Measurements from ENCODE around the gene KASH5.
A peak's percentile ranks its signal among the peaks of the same experiment; 100 is the strongest.

The KASH5 gene

GRCh38 chr19:49398931-49399330 is 10.9 kb downstream of the KASH5 start:
- Histone ChIP-seq H3K9ac (ENCODE audit: insufficient read length, low read depth) (no peak overlapping the region), H3K27me3 (ENCODE audit: insufficient read depth, insufficient read length) (no peaks in the 10 kb centered on the region)
- TF ChIP-seq SUZ12 (IDR thresholded peaks at IDR 0.05; ENCODE audit: extremely low read depth, insufficient read depth, insufficient read length) = no peak
- no peak for TF ChIP-seq ZNF274 (IDR thresholded peaks at IDR 0.05; ENCODE audit: low read depth, low read length)
- no peak for TF ChIP-seq YY1 (IDR thresholded peaks at IDR 0.05; ENCODE audit: insufficient read depth, insufficient read length)

DNA sequence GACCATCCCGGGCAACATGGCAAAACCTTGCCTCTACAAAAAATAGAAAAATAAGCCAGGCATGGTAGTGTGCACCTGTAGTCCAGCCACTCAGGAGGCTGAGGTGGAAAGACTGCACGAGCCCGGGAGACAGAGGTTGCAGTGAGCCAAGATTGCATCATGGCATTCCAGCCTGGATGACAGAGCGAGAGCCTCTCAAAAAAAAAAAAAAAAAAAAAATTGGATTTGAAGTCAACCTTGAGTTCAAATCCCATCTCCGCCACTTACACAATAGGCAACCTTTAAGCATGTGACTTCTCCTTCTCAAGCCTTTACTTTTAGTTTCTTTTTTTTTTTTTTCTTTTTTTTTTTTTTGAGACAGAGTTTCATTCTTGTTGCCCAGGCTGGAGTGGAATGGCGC is 12.0 kb downstream of the KASH5 start:
- Histone ChIP-seq H3K27me3 (ENCODE audit: insufficient read depth, insufficient read length) (no peaks in the 10 kb centered on the region), H3K4me1 (ENCODE audit: insufficient read depth, insufficient read length) (peaks cover 27% of the 10 kb centered on the region), H3K36me3 (ENCODE audit: insufficient read depth, insufficient read length, low read length) (no peaks in the 10 kb centered on the region), H3K4me3 (ENCODE audit: insufficient read length, low read depth) (no peak overlapping the region), H3K9ac (ENCODE audit: insufficient read length, low read depth) (no peak overlapping the region), H3K9me3 (ENCODE audit: insufficient read depth, low read length) (no peaks in the 10 kb centered on the region)
- no peak for DNase-seq (ENCODE audit: low read depth, low spot score)
- TF ChIP-seq YY1 (IDR thresholded peaks at IDR 0.05; ENCODE audit: insufficient read depth, insufficient read length) (no peak), SUZ12 (IDR thresholded peaks at IDR 0.05; ENCODE audit: extremely low read depth, insufficient read depth, insufficient read length) (no peak), ZNF274 (IDR thresholded peaks at IDR 0.05; ENCODE audit: low read depth, low read length) (no peak)

More at GRCh38 chr19:49398931-49399330, 10.9 kb downstream of the KASH5 start:
- Histone ChIP-seq H3K4me3 (ENCODE audit: insufficient read length, low read depth) (no peak overlapping the region), H3K9me3 (ENCODE audit: insufficient read depth, low read length) (no peaks in the 10 kb centered on the region), H3K36me3 (ENCODE audit: insufficient read depth, insufficient read length, low read length) (no peaks in the 10 kb centered on the region), H3K4me1 (ENCODE audit: insufficient read depth, insufficient read length) (peaks cover 22% of the 10 kb centered on the region)
- no peak for DNase-seq (ENCODE audit: low read depth, low spot score)

DNA sequence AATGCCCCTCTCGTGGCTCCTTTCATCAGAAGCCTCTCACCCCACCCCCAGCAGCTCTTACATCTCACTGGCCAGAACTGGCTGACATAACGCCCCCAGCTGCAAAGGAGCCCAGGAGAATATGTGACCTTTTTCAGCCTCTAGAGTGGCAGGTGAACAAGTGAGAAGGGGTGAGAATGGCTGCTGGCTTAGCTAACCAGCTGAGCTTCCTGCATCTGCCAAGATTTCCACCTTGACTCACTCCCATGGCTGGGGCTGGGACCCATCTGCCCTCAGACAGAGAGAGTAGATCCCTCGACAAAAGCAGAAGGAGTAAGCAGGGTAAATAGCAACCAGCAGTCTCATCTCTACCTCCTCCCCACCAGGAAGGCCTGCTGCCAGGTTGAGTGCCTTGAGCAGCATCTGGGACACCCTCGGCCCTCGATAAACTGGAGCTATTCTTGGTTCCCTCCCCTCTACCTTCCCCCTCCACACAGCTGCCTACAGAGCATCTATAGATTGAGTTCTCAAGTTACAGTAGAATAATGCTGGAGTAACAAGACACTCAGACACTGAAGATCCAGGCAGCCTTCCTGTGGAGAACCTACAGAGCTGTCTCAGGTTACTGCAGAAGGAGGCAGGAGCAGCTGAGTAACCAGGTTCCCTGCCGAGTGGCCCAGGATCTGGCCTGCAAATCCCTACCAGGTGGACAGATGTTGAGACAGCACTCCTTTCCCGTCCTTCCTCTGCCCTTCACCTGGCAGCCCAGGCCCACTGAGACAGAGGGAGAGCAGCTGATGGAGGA is 15.5 kb downstream of the KASH5 start:
- peak; percentile 57 for DNase-seq (ENCODE audit: low read depth, low spot score)
- Histone ChIP-seq H3K4me3 (ENCODE audit: insufficient read length, low read depth) (peak overlapping the region; percentile 15), H3K27me3 (ENCODE audit: insufficient read depth, insufficient read length) (no peaks in the 10 kb centered on the region), H3K36me3 (ENCODE audit: insufficient read depth, insufficient read length, low read length) (no peaks in the 10 kb centered on the region), H3K4me1 (ENCODE audit: insufficient read depth, insufficient read length) (peaks cover 21% of the 10 kb centered on the region), H3K9ac (ENCODE audit: insufficient read length, low read depth) (peak overlapping the region; percentile 64), H3K9me3 (ENCODE audit: insufficient read depth, low read length) (no peaks in the 10 kb centered on the region)
- no peak for TF ChIP-seq SUZ12 (IDR thresholded peaks at IDR 0.05; ENCODE audit: extremely low read depth, insufficient read depth, insufficient read length)
- TF ChIP-seq ZNF274 (IDR thresholded peaks at IDR 0.05; ENCODE audit: low read depth, low read length) = no peak
- TF ChIP-seq YY1 (IDR thresholded peaks at IDR 0.05; ENCODE audit: insufficient read depth, insufficient read length) = no peak

GRCh38 chr19:49407079-49407478 is 19.0 kb downstream of the KASH5 start:
- H3K9me3 ChIP-seq (ENCODE audit: insufficient read depth, low read length) = no peaks in the 10 kb centered on the region
- H3K4me3 ChIP-seq (ENCODE audit: insufficient read length, low read depth) = no peak overlapping the region
- no peak for DNase-seq (ENCODE audit: low read depth, low spot score)
- H3K4me1 ChIP-seq (ENCODE audit: insufficient read depth, insufficient read length) = peaks cover 15% of the 10 kb centered on the region
- TF ChIP-seq ZNF274 (IDR thresholded peaks at IDR 0.05; ENCODE audit: low read depth, low read length) (no peak), YY1 (IDR thresholded peaks at IDR 0.05; ENCODE audit: insufficient read depth, insufficient read length) (no peak), SUZ12 (IDR thresholded peaks at IDR 0.05; ENCODE audit: extremely low read depth, insufficient read depth, insufficient read length) (no peak)
- H3K27me3 ChIP-seq (ENCODE audit: insufficient read depth, insufficient read length) = no peaks in the 10 kb centered on the region
- H3K9ac ChIP-seq (ENCODE audit: insufficient read length, low read depth) = no peak overlapping the region
- no peaks in the 10 kb centered on the region for H3K36me3 ChIP-seq (ENCODE audit: insufficient read depth, insufficient read length, low read length)

DNA sequence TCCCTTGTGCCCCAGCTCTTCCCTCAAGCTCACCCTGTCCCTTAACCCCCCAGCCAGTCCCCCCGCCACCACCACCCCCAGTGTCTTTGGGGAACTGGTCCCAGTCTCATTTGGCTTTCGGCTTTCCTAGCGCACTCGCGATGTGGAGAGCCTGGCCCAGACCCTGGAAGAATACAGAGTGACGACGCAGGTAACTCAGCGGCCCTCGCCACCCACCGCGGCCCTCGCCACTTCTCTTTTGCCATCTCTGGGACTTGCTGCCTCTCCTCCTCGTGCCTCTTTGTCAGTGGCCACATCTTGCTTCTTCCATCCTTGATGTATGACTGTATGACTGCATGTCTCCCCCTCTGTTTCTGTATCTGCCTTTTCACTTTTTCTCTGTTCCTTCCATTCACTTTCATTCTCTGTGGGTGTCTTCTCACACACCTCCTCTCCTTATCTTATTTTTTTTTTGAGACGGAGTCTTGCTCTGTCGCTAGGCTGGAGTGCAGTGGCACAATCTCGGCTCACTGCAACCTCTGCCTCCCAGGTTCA is 19.5 kb downstream of the KASH5 start:
- Histone ChIP-seq H3K36me3 (ENCODE audit: insufficient read depth, insufficient read length, low read length) (no peaks in the 10 kb centered on the region), H3K4me1 (ENCODE audit: insufficient read depth, insufficient read length) (peaks cover 15% of the 10 kb centered on the region), H3K4me3 (ENCODE audit: insufficient read length, low read depth) (no peak overlapping the region), H3K9ac (ENCODE audit: insufficient read length, low read depth) (no peak overlapping the region), H3K9me3 (ENCODE audit: insufficient read depth, low read length) (no peaks in the 10 kb centered on the region), H3K27me3 (ENCODE audit: insufficient read depth, insufficient read length) (no peaks in the 10 kb centered on the region)
- DNase-seq (ENCODE audit: low read depth, low spot score) = no peak
- TF ChIP-seq SUZ12 (IDR thresholded peaks at IDR 0.05; ENCODE audit: extremely low read depth, insufficient read depth, insufficient read length) (no peak), ZNF274 (IDR thresholded peaks at IDR 0.05; ENCODE audit: low read depth, low read length) (no peak), YY1 (IDR thresholded peaks at IDR 0.05; ENCODE audit: insufficient read depth, insufficient read length) (no peak)

GRCh38 chr19:49408816-49409440 is 20.9 kb downstream of the KASH5 start:
- H3K36me3 ChIP-seq (ENCODE audit: insufficient read depth, insufficient read length, low read length) = no peaks in the 10 kb centered on the region
- H3K9ac ChIP-seq (ENCODE audit: insufficient read length, low read depth) = no peak overlapping the region
- TF ChIP-seq ZNF274 (IDR thresholded peaks at IDR 0.05; ENCODE audit: low read depth, low read length) (no peak), YY1 (IDR thresholded peaks at IDR 0.05; ENCODE audit: insufficient read depth, insufficient read length) (no peak), SUZ12 (IDR thresholded peaks at IDR 0.05; ENCODE audit: extremely low read depth, insufficient read depth, insufficient read length) (no peak)
- no peak for DNase-seq (ENCODE audit: low read depth, low spot score)
- H3K4me3 ChIP-seq (ENCODE audit: insufficient read length, low read depth) = no peak overlapping the region
- no peaks in the 10 kb centered on the region for H3K9me3 ChIP-seq (ENCODE audit: insufficient read depth, low read length)
- H3K27me3 ChIP-seq (ENCODE audit: insufficient read depth, insufficient read length) = no peaks in the 10 kb centered on the region
- peaks cover 20% of the 10 kb centered on the region for H3K4me1 ChIP-seq (ENCODE audit: insufficient read depth, insufficient read length)

DNA sequence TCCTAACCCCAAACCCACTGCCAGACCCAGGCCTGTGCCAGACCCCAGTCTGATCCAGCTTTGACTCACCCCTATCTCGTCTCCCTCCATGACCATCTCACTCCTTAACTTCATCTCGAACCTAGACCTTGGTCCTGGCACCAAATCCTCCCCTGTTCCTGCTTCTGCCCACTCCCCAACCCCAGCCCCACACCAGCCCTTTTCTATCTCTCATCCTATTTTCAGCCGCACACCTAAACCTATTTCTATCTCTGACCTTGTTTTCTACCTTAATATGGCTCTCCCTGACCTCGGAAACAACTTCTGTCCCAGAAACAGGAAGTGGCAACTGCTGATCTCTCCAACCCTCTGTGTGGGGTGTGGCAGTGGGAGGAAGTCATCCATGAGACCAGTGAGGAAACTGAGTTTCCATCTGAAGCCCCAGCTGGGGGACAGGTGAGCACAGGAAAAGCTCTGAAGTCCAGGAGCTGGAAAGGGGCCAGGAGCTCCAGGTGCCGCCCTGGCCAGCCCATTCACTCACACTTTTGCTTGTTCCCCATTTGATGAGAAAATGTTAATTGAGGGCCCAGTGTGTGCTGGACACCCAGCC is 21.5 kb downstream of the KASH5 start:
- Histone ChIP-seq H3K9me3 (ENCODE audit: insufficient read depth, low read length) (no peaks in the 10 kb centered on the region), H3K4me3 (ENCODE audit: insufficient read length, low read depth) (no peak overlapping the region)
- DNase-seq (ENCODE audit: low read depth, low spot score) = no peak

More for the DNA sequence above, 21.5 kb downstream of the KASH5 start:
- H3K4me1 ChIP-seq (ENCODE audit: insufficient read depth, insufficient read length) = peaks cover 15% of the 10 kb centered on the region
- H3K27me3 ChIP-seq (ENCODE audit: insufficient read depth, insufficient read length) = no peaks in the 10 kb centered on the region
- no peak for TF ChIP-seq YY1 (IDR thresholded peaks at IDR 0.05; ENCODE audit: insufficient read depth, insufficient read length)
- no peak for TF ChIP-seq SUZ12 (IDR thresholded peaks at IDR 0.05; ENCODE audit: extremely low read depth, insufficient read depth, insufficient read length)
- no peak for TF ChIP-seq ZNF274 (IDR thresholded peaks at IDR 0.05; ENCODE audit: low read depth, low read length)
- no peaks in the 10 kb centered on the region for H3K36me3 ChIP-seq (ENCODE audit: insufficient read depth, insufficient read length, low read length)
- no peak overlapping the region for H3K9ac ChIP-seq (ENCODE audit: insufficient read length, low read depth)

Measured in NT2/D1 (cell line).